Renal cortex interstitium (tissue), 15 donors: ENCODE measurements around the gene SLC35G3. TPM values are rescaled to one million over a fixed set of nuclear protein-coding genes. Genes with fewer than 3 reads are reported as not detected.
A peak's percentile ranks its signal among the peaks of the same experiment; 100 is the strongest.
"Not testable (repeated sequence)": the region's sequence is repeated elsewhere in the genome, so short reads cannot be mapped to it uniquely, and the experiment has no call there.

ENCODE experiments used
- DNase-seq, 11 donors: peaks; one replicate each; pipeline ENCODE4 v3.0.0-alpha.2; 2013; ENCODE audit warnings: low read depth in 9 of 11, low spot score in 4 of 11; ENCODE audit errors: extremely low read depth in 1 of 11
- long read RNA-seq, 16 experiments: transcript quantifications; one replicate each; lab custom pipeline, GENCODE V29; 2026
- polyA plus RNA-seq, 3 donors: library from polyadenylated mRNA; unstranded; fragments of 120-200 nt; gene quantifications; one replicate each; pipeline ENCODE4 v1.2.1, GENCODE V29; 2013; ENCODE audit not compliant: insufficient read length in 3 of 3

Gene SLC35G3
- not detected for polyA plus RNA-seq
- long read RNA-seq, donor 1, partial matches to known transcripts = 0 of 1 reads
- long read RNA-seq, donor 1, other reads (novel, unspliced or antisense) = 0 of 1 reads
- long read RNA-seq, donor 2, partial matches to known transcripts = 0 of 1 reads
- long read RNA-seq, donor 2, other reads (novel, unspliced or antisense) = 0 of 1 reads
- long read RNA-seq, donor 3 = 0 reads
- long read RNA-seq, donor 4, partial matches to known transcripts = 0 of 1 reads
- long read RNA-seq, donor 4, other reads (novel, unspliced or antisense) = 0 of 1 reads
- long read RNA-seq, donor 5 = 0 reads
- long read RNA-seq, donor 6 = 0 reads
- long read RNA-seq, donor 7 = 0 reads
- long read RNA-seq, donor 8 = 0 reads
- long read RNA-seq, donor 9 = 0 reads
- long read RNA-seq, donor 10, partial matches to known transcripts = 0 of 2 reads
- long read RNA-seq, donor 10, other reads (novel, unspliced or antisense) = 0 of 2 reads
- long read RNA-seq, donor 11, partial matches to known transcripts = 0 of 1 reads
- long read RNA-seq, donor 11, other reads (novel, unspliced or antisense) = 0 of 1 reads
- long read RNA-seq, donor 12 = 0 reads
- long read RNA-seq, donor 13 = 0 reads
- long read RNA-seq, donor 14, partial matches to known transcripts = 0 of 1 reads
- long read RNA-seq, donor 14, other reads (novel, unspliced or antisense) = 0 of 1 reads
- long read RNA-seq, donor 15 = 0 reads
- long read RNA-seq, donor 16 = 0 reads

DNA sequence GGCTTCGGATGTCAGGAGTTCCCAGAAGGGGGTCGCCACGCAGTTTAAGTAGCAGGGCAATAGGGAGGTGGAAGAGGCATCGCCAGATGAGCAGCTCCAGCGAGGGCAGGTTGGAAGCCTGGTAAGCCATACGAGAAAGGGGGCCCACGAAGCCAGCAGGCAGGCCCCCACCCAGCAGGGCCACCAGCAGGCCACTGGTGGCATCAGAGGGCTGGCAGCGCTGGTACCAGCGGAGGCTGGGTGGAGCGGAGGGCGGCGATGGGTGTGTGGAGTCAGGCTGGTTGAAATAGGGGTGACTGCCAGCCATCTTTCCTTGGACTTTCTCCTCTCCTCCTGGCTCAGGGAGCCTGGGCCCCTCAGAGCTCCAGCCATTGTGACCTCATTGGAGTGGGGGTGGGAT, at the start of gene SLC35G3:
SLC35G3 (minus strand) TSS at position 393 of the 400 bp plus-strand sequence; CDS start at position 307, 86 bp downstream.
- not testable (repeated sequence) for DNase-seq

DNA sequence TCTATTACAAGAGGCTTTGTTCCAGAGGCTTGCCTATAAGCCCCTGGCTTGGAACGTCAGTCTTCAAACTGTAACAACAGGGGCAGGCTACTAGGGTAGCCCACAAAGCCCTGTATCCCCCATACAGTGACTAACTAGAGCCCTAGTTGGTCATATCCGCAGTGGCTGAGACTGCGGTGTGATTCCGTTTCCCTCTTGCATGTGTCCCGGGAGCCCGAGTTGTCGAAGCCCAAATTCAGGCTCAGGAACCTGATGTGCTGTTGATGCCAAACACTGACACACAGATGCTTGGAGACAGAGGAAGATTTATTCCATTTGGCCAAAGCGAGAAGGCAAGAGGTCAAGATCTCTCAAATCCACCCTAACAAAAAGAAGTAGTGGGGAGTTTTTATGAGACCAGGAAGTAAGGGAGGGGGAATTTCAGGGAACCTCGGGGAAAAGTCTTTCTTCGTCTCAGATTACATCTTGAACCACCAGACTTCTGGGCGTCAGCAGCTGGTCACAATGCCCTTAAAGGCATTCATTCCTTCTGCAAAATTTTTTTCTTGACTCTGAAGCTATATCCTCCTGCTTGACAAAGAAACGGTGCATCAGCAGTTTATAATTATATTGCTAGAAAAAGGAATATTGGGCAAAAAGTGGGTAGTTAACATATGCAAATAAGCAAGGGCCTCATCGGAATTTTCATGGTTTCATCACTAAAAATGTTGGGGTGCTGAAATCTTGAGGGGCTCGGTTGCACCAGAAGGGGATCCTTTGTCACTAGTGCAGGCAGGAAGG, 49.6 kb upstream of the SLC35G3 start:
- DNase-seq = peak in 6 of 11 donors; percentile 38 to 54 (median 46)

- peak; percentile 75 to 90 (median 86) for DNase-seq
These were observed 48.8 kb upstream of the SLC35G3 start, which contains the start of gene SLFN5 for GRCh38 chr17:35242805-35243560. TSS of gene SLFN5 (plus strand) at chr17:35243072. CDS start at chr17:35258691, 15,619 bp downstream.

DNA sequence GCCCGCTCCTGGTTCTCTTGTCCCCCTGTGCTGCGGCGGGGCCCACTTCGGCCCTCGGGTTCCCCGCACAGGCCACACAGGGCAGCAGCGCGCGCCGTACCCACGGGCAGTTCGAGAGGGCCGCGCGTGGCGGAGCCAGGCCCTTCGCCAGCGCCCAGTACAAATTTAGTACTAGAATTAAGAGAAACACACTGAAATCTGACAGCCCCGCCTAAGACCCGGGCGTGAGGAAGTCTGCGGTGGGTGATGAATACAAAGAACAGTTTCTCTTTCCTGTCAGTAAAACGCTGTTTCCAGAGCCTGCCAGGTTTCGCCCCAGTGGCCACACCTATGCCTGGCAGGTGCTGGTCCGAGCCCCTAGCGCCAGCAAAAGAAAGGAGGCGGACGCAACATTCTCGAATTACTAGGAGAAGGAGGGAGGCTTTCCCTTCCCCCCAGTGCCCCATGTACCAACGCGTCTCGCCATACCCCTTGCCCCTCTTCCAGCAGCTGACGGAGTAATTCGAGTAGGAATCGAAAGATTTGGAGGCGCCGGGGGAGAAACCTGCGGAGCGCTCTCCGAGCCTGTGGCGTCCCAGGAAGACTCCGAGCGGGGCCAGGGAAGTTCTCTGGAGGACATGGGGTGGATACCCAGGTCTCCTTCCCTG, 48.1 kb upstream of the SLC35G3 start:
- DNase-seq = peak in 8 of 11 donors; percentile 56 to 76 (median 62)

- DNase-seq = no peak
These were observed 47.3 kb upstream of the SLC35G3 start for GRCh38 chr17:35241520-35241919.

GRCh38 chr17:35240861-35241260, 46.7 kb upstream of the SLC35G3 start:
- no peak for DNase-seq

DNA sequence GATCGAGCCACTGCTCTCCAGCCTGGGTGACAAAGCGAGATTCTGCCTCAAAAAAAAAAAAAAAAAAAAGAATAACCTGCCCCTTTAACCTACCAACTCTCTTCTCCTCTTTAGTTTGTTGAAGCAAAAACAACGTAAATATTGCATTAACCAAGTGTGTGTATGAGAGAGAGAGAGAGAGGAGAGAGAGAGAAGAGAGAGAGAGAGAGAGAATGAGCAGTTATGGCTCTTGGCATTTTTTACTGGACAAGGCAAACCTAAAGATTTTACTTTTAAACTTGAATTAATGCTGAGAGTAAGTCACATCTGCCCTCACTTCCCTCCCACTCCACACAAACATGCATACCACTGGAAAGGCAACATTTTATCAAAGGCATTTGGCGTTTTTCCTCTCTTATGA, 45.6 kb upstream of the SLC35G3 start:
- DNase-seq = no peak

DNA sequence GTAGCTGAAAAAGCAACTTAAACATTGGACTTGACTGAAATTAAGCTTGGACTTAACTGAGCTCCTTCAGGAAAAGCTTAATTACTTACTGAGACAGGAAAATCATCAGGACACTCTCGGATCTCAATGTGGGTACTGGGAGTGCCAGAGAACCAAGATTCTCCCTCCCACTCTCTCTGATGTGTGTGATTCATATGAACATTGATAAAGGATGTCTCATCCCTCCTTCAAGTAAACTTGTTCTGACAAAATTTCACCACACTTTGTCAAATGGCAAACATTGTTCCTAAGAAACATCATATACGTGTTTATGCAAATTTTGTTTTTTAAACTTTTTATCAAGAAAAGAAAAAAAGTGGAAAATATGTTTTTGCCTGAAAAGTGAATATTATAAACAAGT, 44.6 kb upstream of the SLC35G3 start:
- DNase-seq = no peak

DNA sequence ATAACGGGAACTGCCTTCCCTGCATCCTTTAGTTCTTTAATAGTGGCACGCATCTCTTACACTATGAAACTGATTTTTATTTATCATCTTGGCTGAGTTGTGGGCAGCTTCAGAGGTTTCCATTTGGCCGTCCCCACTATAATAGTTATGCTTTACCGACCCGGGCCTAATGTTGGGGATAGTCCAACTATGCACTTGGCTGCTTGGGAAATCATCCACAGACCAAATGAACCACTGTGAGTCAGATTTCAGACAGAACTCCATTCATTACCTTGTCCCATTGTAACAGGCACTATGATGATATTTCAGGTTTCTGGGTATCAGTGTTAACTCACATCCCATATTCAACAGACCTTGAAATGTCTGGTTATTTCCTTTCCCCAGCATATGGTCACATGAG, 42.6 kb upstream of the SLC35G3 start:
- DNase-seq = no peak

- DNase-seq = no peak
These were observed 41.7 kb upstream of the SLC35G3 start for GRCh38 chr17:35235917-35236316.

DNA sequence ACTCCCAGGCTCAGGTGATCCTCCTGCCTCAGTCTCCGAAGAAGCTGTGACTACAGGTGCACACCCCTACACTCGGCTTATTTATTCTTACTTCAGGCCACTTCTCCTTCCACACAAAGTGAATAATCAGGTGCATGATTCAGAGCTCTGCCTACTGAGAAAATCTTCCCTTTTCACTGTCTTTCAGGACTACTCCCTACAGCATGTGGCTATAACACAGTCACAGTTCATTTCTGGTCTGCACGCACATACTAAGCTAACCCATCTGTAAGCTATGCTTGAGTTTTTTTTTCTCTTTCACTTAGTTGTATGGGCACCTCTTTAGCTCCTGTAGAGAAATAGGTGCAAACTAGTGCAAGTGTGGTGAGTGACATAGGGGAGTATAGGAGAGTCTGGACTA, 41.1 kb upstream of the SLC35G3 start:
- no peak for DNase-seq

GRCh38 chr17:35234315-35234714, 40.1 kb upstream of the SLC35G3 start:
- DNase-seq = not testable (repeated sequence)

DNA sequence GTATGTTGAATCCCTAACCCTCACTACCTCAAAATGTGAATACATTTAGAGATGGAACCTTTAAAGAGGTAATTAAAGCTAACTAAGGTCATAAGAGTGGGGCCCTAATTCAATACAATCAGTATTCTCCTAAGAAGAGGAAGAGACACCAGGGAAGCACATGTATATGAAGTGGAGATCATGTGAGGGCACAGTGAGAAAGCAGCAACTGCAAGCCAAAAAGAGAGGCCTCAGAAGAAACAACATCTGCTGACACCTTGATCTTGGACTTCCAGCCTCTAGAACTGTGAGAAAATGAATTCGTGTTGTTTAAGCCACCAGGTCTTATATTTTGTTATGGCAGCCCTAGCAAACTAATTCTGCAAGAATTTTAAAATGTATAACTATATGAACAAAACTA, 35.4 kb upstream of the SLC35G3 start:
- no peak for DNase-seq

- DNase-seq = no peak
These were observed 33.4 kb upstream of the SLC35G3 start for GRCh38 chr17:35227546-35227945.

- DNase-seq = no peak
These were observed 30.2 kb upstream of the SLC35G3 start for GRCh38 chr17:35224436-35224835.

- no peak for DNase-seq
These were observed 28.3 kb upstream of the SLC35G3 start for GRCh38 chr17:35222452-35222851.

- DNase-seq = no peak
These were observed 24.7 kb upstream of the SLC35G3 start for GRCh38 chr17:35218915-35219314.

DNA sequence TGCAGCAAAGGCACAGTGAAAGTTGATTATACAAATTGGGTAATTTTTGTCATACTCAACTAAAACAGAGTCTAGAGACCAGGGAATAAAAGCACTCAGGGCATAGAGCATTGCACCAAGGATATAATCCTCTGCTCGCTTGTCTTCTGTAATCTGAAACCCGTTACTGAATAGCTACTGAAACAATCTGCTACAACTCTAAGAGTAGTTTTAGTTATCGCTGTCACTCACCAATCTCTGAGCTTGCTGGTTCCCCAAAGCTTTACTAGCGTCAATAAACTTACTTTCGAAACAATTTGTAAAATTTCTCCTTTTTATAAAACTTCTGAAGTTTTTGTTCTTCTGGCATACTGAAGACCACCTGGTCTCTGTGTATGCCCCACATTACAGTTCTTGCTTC, 22.9 kb upstream of the SLC35G3 start:
- no peak for DNase-seq
